PC-9 (cell line): ENCODE data around the gene TMEM45A. TPM values are rescaled to one million over a fixed set of nuclear protein-coding genes. Genes with fewer than 3 reads are reported as not detected.

ENCODE experiments used
- BruUV-seq: library from RNA; stranded (reverse); fragments of 400-500 nt; replicated peaks from 2 replicates; lab custom pipeline; 2021; lab: Mats Ljungman, UMichigan
- CTCF ChIA-PET: fragments of 300-600 bp; sonication (Branson Sonifier 250); formaldehyde crosslinking; loops from one replicate; lab custom pipeline; 2022; ENCODE audit warnings: antibody characterized with exemption; lab: Charles Lee
- POLR2A ChIA-PET: fragments of 300-600 bp; sonication (Branson Sonifier 250); formaldehyde crosslinking; loops from one replicate; lab custom pipeline; 2022; ENCODE audit warnings: antibody characterized with exemption; ENCODE audit not compliant: unreplicated experiment; lab: Charles Lee
- DNase-seq, 2 experiments: peaks; one replicate each; pipeline versions ENCODE4 v3.0.0 to v3.0.0-alpha.2; 2015 to 2022; ENCODE audit warnings: mixed read lengths in 1 of 2
- H2AFZ ChIP-seq: fragments of 200-600 bp; sonication (generic); 2 replicates; pipeline ENCODE4 v1.8.1; 2017; ENCODE audit warnings: antibody characterized with exemption
- H3F3A ChIP-seq: fragments of 200-600 bp; sonication (generic); 2 replicates; pipeline ENCODE4 v1.8.1; 2017; ENCODE audit warnings: antibody characterized with exemption, mild to moderate bottlenecking, low read depth; ENCODE audit not compliant: insufficient read depth
- H3K27ac ChIP-seq: fragments of 200-600 bp; sonication (generic); 2 replicates; pipeline ENCODE4 v1.6.1; 2016; ENCODE audit warnings: mixed run types
- H3K27me3 ChIP-seq: fragments of 200-600 bp; sonication (generic); 2 replicates; pipeline ENCODE4 v1.6.1; 2016; ENCODE audit warnings: low read depth, mixed run types; ENCODE audit not compliant: insufficient read depth
- H3K36me3 ChIP-seq: fragments of 200-600 bp; sonication (generic); 2 replicates; pipeline ENCODE4 v1.6.1; 2016; ENCODE audit warnings: low read depth, mixed run types
- H3K4me1 ChIP-seq: fragments of 200-600 bp; sonication (generic); replicated peaks from 2 replicates; pipeline ENCODE4 v1.6.1; 2016; ENCODE audit warnings: mixed run types; ENCODE audit not compliant: insufficient read depth
- H3K4me2 ChIP-seq: fragments of 200-600 bp; sonication (generic); 2 replicates; pipeline ENCODE4 v1.6.1; 2017; ENCODE audit warnings: mixed run types
- H3K4me3 ChIP-seq: fragments of 200-600 bp; sonication (generic); 2 replicates; pipeline ENCODE4 v1.6.1; 2016; ENCODE audit warnings: mixed run types
- H3K79me2 ChIP-seq: fragments of 200-600 bp; sonication (generic); 2 replicates; pipeline ENCODE4 v1.6.1; 2017; ENCODE audit warnings: low read depth, mixed run types
- H3K9me2 ChIP-seq: fragments of 200-600 bp; sonication (generic); 2 replicates; pipeline ENCODE4 v1.8.1; 2017; ENCODE audit warnings: mild to moderate bottlenecking; ENCODE audit not compliant: insufficient read depth
- H3K9me3 ChIP-seq: fragments of 200-600 bp; sonication (generic); 2 replicates; pipeline ENCODE4 v1.8.1; 2016; ENCODE audit warnings: low read depth; ENCODE audit not compliant: insufficient read depth
- H4K20me1 ChIP-seq: fragments of 200-600 bp; sonication (generic); 2 replicates; pipeline ENCODE4 v1.8.1; 2017; ENCODE audit not compliant: insufficient read depth
- CTCF ChIP-seq: fragments of 200-600 bp; sonication (generic); conservative IDR thresholded peaks from 2 replicates; pipeline ENCODE4 v1.6.1; 2017; ENCODE audit warnings: mixed run types, antibody characterized with exemption, mild to moderate bottlenecking, moderate library complexity
- EZH2 ChIP-seq: fragments of 200-600 bp; sonication (generic); IDR thresholded peaks from 2 replicates; pipeline ENCODE4 v1.8.0; 2017; ENCODE audit warnings: antibody characterized with exemption, low read depth
- intact Hi-C: fragments of 100-400 bp; cut with micrococcal nuclease; formaldehyde crosslinking; loops from one replicate; pipeline ENCODE4 v1.10.0; 2022; ENCODE audit not compliant: unreplicated experiment
- total RNA-seq: library from RNA; stranded (reverse); gene quantifications from 2 replicates; pipeline ENCODE4 v1.2.3, GENCODE V29; 2021

TMEM45A gene
- total RNA-seq, 1 experiment from 2014 or later = 31.1 TPM

- H3F3A ChIP-seq = no peaks in the 10 kb centered on the region
- H3K27ac ChIP-seq = no peak overlapping the region
- H2AFZ ChIP-seq = no peak overlapping the region
- H3K79me2 ChIP-seq = no peaks in the 10 kb centered on the region
- no peaks in the 10 kb centered on the region for H3K9me2 ChIP-seq
- no peak for DNase-seq
- TF ChIP-seq CTCF (no peak), EZH2 (no peak)
- ChIA-PET CTCF (no interaction called here), POLR2A (interaction anchor here (0.7 kb wide), 1 partner anchor 24 kb away, joined by 3 read pairs; no protein-coding TSS in a partner anchor)
- no peak overlapping the region for H3K4me2 ChIP-seq
- no peaks in the 10 kb centered on the region for H4K20me1 ChIP-seq
- intact Hi-C loops = no loop called here
- H3K27me3 ChIP-seq = no peaks in the 10 kb centered on the region
- no peaks in the 10 kb centered on the region for H3K36me3 ChIP-seq
- no peaks in the 10 kb centered on the region for H3K9me3 ChIP-seq
- H3K4me3 ChIP-seq = no peak overlapping the region
- BruUV-seq = no TSS peak
- no peaks in the 10 kb centered on the region for H3K4me1 ChIP-seq
These were observed 36.4 kb upstream of the TMEM45A start for GRCh38 chr3:100455841-100456550.

GRCh38 chr3:100456745-100457144 lies 35.7 kb upstream of the TMEM45A start:
- no peak overlapping the region for H2AFZ ChIP-seq
- BruUV-seq = no TSS peak
- no peaks in the 10 kb centered on the region for H4K20me1 ChIP-seq
- H3K4me3 ChIP-seq = no peak overlapping the region
- no peak overlapping the region for H3K4me2 ChIP-seq
- no peaks in the 10 kb centered on the region for H3K79me2 ChIP-seq
- ChIA-PET POLR2A (no interaction called here), CTCF (interaction anchor here (0.6 to 0.7 kb wide), 2 partner anchors 12 to 625 kb away, joined by 3 read pairs; no protein-coding TSS in a partner anchor)
- no peak overlapping the region for H3K27ac ChIP-seq
- TF ChIP-seq CTCF (no peak), EZH2 (no peak)
- H3K9me2 ChIP-seq = no peaks in the 10 kb centered on the region
- H3K4me1 ChIP-seq = no peaks in the 10 kb centered on the region
- intact Hi-C loops = no loop called here
- DNase-seq = no peak
- no peaks in the 10 kb centered on the region for H3K36me3 ChIP-seq
- no peaks in the 10 kb centered on the region for H3K9me3 ChIP-seq
- H3K27me3 ChIP-seq = no peaks in the 10 kb centered on the region
- H3F3A ChIP-seq = no peaks in the 10 kb centered on the region

- CTCF ChIA-PET = no interaction called here
These were observed 34.6 kb upstream of the TMEM45A start for GRCh38 chr3:100457811-100458210.

More at GRCh38 chr3:100457811-100458210, 34.6 kb upstream of the TMEM45A start:
- Histone ChIP-seq H3K79me2 (no peaks in the 10 kb centered on the region), H3K4me3 (no peak overlapping the region), H3K9me3 (no peaks in the 10 kb centered on the region), H3K4me1 (no peaks in the 10 kb centered on the region), H3K27ac (no peak overlapping the region), H4K20me1 (no peaks in the 10 kb centered on the region), H3F3A (no peaks in the 10 kb centered on the region), H3K9me2 (no peaks in the 10 kb centered on the region), H3K27me3 (no peaks in the 10 kb centered on the region), H3K4me2 (no peak overlapping the region), H3K36me3 (no peaks in the 10 kb centered on the region), H2AFZ (no peak overlapping the region)
- no peak for DNase-seq
- BruUV-seq = no TSS peak
- POLR2A ChIA-PET = interaction anchor here (0.6 kb wide), 1 partner anchor 1123 kb away, joined by 3 read pairs; no protein-coding TSS in a partner anchor
- TF ChIP-seq EZH2 = no peak
- no peak for TF ChIP-seq CTCF
- intact Hi-C loops = no loop called here
